Stimulated activated CD4-positive, alpha-beta T cell treated with anti-CD3 and anti-CD28 coated beads, Interleukin-1b, Interleukin-23, amount 100 ng/mL, for 1 hour (primary cell): Measurements from ENCODE around the gene PSME3IP1.

Source experiments
- DNase-seq, 2 donors: peaks; one replicate each; pipeline ENCODE4 v3.0.0-alpha.2; 2020; ENCODE audit warnings: low read depth in 2 of 2

The PSME3IP1 gene

GRCh38 chr16:57144027-57144426 lies 41.8 kb downstream of the PSME3IP1 start:
- no peak for DNase-seq

- DNase-seq: no peak
Observed at GRCh38 chr16:57143149-57143921, 42.5 kb downstream of the PSME3IP1 start.

DNA sequence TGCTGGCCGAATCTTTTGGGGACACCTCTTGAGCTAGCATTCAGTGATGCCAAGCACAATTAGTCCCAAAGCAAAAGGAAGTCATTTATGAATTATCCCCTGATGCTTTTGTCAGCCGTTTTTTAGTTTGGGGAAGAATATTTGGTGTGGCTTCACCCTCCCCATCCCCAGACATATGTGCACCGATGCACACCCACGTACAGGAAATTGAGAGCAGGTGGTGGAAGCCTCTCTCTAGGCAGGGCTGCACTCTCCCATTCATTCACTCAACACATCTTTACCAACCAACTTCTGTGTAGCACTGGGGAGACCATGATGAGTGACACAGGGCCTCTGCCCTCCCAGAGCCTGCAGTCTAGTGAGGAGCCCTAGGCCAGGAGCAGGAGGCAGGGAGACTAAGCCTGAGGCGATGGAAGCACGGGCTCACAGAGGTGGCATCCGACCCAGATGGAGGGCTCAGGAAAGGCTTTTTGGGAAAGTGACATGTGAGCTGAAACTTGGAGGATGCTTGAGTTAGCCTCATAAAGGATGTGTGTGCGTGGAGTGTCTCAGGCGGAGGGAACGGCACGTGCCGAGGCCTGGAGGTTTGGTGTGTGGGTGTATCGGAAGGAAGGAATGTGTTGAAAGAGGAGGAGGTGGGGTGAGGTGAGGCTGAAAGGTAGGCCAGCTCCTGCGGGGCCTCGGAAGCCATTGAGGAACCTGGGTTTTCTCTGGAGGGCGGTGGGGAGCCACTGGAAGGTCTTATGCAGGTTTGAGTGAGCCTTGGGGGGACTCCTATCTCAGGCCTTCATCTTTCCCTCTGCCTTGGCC lies 43.8 kb downstream of the PSME3IP1 start:
- DNase-seq: no peak

GRCh38 chr16:57140931-57141668 lies 44.7 kb downstream of the PSME3IP1 start:
- no peak for DNase-seq

- no peak for DNase-seq
Observed at GRCh38 chr16:57138281-57138935, 47.4 kb downstream of the PSME3IP1 start.

- no peak for DNase-seq
Observed at GRCh38 chr16:57137566-57138273, 48.1 kb downstream of the PSME3IP1 start.

- DNase-seq: no peak
Observed at GRCh38 chr16:57137043-57137442, 48.8 kb downstream of the PSME3IP1 start.

DNA sequence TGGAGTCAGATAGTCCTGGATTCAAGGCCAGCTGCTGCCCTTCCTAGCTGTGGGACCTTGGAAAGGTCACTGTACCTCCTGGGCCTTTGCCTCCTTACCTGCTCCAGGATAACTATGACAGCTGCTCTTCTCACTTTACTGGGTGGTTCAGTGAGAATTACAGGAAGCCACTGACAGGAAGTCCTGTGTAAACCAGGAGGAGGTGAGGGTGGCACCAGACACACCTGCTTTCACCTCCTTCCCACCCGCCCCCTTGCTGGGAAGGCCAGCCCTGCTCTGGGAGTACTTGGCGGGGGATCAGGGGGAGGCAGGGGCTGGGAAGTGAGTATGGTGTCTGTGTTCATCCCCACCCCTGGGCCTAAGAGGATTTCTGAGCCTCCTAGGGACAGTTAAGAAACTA lies 50.9 kb downstream of the PSME3IP1 start:
- DNase-seq: no peak

GRCh38 chr16:57133886-57134285 lies 52.0 kb downstream of the PSME3IP1 start:
- DNase-seq: no peak

GRCh38 chr16:57133031-57133430 lies 52.8 kb downstream of the PSME3IP1 start:
- no peak for DNase-seq

DNA sequence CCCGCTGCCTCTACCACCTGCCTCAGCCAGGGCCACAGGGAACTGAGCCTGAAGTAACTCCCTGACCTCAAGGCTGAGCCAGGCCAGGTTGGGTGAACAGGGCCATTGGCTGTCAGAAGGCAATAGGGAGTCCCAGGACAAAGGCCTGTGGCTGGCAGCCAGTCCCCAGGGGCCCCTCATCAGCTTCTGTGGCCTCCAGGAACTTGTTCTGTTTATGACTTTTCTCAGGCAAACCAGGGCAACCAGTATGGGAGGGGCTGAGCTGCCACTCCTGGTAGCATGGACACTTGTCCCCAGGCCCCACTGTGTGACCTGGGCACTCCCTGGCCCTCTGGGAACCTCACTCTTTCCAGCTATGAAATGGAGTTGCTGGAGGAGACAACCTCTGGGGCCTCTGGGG lies 53.4 kb downstream of the PSME3IP1 start:
- no peak for DNase-seq

- DNase-seq: no peak
Observed at GRCh38 chr16:57131351-57131970, 54.4 kb downstream of the PSME3IP1 start.

- DNase-seq: no peak
Observed at GRCh38 chr16:57130950-57131321, 54.9 kb downstream of the PSME3IP1 start.

GRCh38 chr16:57128771-57129389 lies 57.0 kb downstream of the PSME3IP1 start:
- no peak for DNase-seq

DNA sequence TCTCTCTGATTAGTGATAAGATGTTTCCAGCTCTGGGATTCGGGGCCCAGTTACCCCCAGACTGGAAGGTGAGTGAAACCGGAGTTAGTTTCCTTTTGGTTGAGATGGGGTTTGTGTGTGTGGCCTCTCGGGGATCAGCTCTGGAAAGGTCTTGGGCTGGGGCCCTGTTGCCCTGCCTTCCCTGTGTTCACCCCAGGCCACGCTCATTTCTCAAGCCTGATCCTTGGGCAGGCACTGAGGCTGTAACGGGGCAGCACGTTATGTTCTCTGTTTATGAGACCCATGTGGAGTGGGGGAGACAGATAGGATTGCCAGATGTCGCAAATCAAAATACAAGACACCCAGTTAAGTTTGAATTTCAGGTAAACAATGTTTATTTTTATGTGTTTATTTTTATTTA lies 58.0 kb downstream of the PSME3IP1 start:
- no peak for DNase-seq

- DNase-seq: no peak
Observed at GRCh38 chr16:57127037-57127763, 58.6 kb downstream of the PSME3IP1 start.

DNA sequence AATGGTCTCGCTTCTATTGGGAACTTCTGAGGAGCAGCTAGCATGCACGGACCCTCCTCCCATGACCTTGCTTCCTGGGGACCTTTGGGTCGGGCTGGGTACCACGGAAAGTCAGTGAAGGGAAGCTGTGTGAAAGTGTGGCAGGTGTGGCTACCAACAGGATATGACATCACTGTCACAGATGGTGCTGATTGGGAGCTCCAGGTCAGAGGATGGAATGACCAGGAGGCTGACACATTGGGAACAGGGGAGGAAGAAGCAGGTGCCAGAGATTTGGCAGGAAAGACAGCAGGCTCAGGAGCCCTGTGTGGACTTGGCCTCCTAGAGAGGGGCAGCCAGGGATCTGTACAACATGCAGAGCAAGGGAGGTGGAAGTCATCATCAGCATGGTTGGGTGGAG lies 59.4 kb downstream of the PSME3IP1 start:
- no peak for DNase-seq

GRCh38 chr16:57125969-57126368 lies 59.9 kb downstream of the PSME3IP1 start:
- DNase-seq: no peak

GRCh38 chr16:57125376-57125775 lies 60.5 kb downstream of the PSME3IP1 start:
- DNase-seq: no peak
